Glomerular endothelial cell (primary cell): ENCODE results near the gene ITLN2. TPM values are rescaled to one million over a fixed set of nuclear protein-coding genes. Genes with fewer than 3 reads are reported as not detected.
"Not testable (repeated sequence)": the region's sequence is repeated elsewhere in the genome, so short reads cannot be mapped to it uniquely, and the experiment has no call there.

Source experiments
- DNase-seq: peaks from one replicate; pipeline ENCODE4 v3.0.0-alpha.2; 2011; ENCODE audit warnings: low read depth, low spot score; ENCODE audit errors: extremely low read depth
- total RNA-seq: library from RNA; depleted of rRNA; stranded (reverse); fragments of >200 nt; gene quantifications from 2 replicates; pipeline ENCODE4 v1.2.3, GENCODE V29; 2015

The ITLN2 gene
- total RNA-seq, 1 donor from 2014 or later, result not detected

GRCh38 chr1:160910170-160910750 is 44.3 kb downstream of the ITLN2 start:
- DNase-seq, result no peak

GRCh38 chr1:160907976-160908375 is 46.6 kb downstream of the ITLN2 start:
- no peak for DNase-seq

- DNase-seq, result no peak
These were observed 49.0 kb downstream of the ITLN2 start for GRCh38 chr1:160905617-160905989.

- no peak for DNase-seq
These were observed 49.6 kb downstream of the ITLN2 start for GRCh38 chr1:160904783-160905616.

GRCh38 chr1:160902251-160902650 is 52.4 kb downstream of the ITLN2 start:
- DNase-seq, result not testable (repeated sequence)

- no peak for DNase-seq
These were observed 52.8 kb downstream of the ITLN2 start for GRCh38 chr1:160901768-160902167.

- not testable (repeated sequence) for DNase-seq
These were observed 53.9 kb downstream of the ITLN2 start for GRCh38 chr1:160900683-160901082.

Other genes starting within 250 kb of the ITLN2 start
- not detected in 2 replicates for gene CD48, start 243.0 kb downstream of the ITLN2 start, total RNA-seq
- not detected in 2 replicates for gene SLAMF7, start 215.6 kb downstream of the ITLN2 start, total RNA-seq
- gene LY9, start 158.6 kb downstream of the ITLN2 start, total RNA-seq, result not detected in 2 replicates
- not detected in 2 replicates for gene CD244, start 91.9 kb downstream of the ITLN2 start, total RNA-seq
- not detected in 2 replicates for gene ITLN1, start 69.6 kb downstream of the ITLN2 start, total RNA-seq
- 133 and 134 TPM in 2 replicates for gene F11R, start 66.3 kb upstream of the ITLN2 start, total RNA-seq
- 0.82 and 7.1 TPM in 2 replicates for gene TSTD1, start 84.2 kb upstream of the ITLN2 start, total RNA-seq
- 56.8 and 68.4 TPM in 2 replicates for gene USF1, start 91.2 kb upstream of the ITLN2 start, total RNA-seq
- gene ARHGAP30, start 115.1 kb upstream of the ITLN2 start, total RNA-seq, result not detected in 2 replicates
- 0.76 TPM in 1 of 2 replicates, not detected in the other for gene NECTIN4, start 134.7 kb upstream of the ITLN2 start, total RNA-seq
- 5.3 and 7.2 TPM in 2 replicates for gene KLHDC9, start 143.6 kb upstream of the ITLN2 start, total RNA-seq
- 63.0 and 78.2 TPM in 2 replicates for gene PFDN2, start 163.2 kb upstream of the ITLN2 start, total RNA-seq
- 16.4 and 22.6 TPM in 2 replicates for gene NIT1, start 163.3 kb upstream of the ITLN2 start, total RNA-seq
- gene DEDD, start 177.9 kb upstream of the ITLN2 start, total RNA-seq, result 35.5 and 43.8 TPM in 2 replicates
- gene UFC1, start 199.2 kb upstream of the ITLN2 start, total RNA-seq, result 58.5 and 107 TPM in 2 replicates
- gene USP21, start 204.7 kb upstream of the ITLN2 start, total RNA-seq, result 9.8 and 13.1 TPM in 2 replicates
- 17.2 and 23.5 TPM in 2 replicates for gene PPOX, start 211.6 kb upstream of the ITLN2 start, total RNA-seq
- gene B4GALT3, start 222.7 kb upstream of the ITLN2 start, total RNA-seq, result 38.4 and 43.5 TPM in 2 replicates
- gene ADAMTS4, start 244.2 kb upstream of the ITLN2 start, total RNA-seq, result 16.6 and 23.8 TPM in 2 replicates
- 113 and 141 TPM in 2 replicates for gene NDUFS2, start 247.6 kb upstream of the ITLN2 start, total RNA-seq